CD4-positive, alpha-beta T cell treated with Interleukin-2 at 100 ng/mL for 4 hours (primary cell): ENCODE data around the gene POLR2L.

Source experiments
- DNase-seq: peaks from one replicate; pipeline ENCODE4 v3.0.0-alpha.2; 2020; ENCODE audit warnings: low spot score

The POLR2L gene

GRCh38 chr11:838441-839279 is 3.7 kb downstream of the POLR2L start:
- no peak for DNase-seq

- no peak for DNase-seq
Measured at GRCh38 chr11:837990-838307, 4.4 kb downstream of the POLR2L start.

- DNase-seq, result no peak
Measured at GRCh38 chr11:837189-837989, 4.9 kb downstream of the POLR2L start.

GRCh38 chr11:836700-837099 is 5.6 kb downstream of the POLR2L start:
- DNase-seq, result no peak

- no peak for DNase-seq
Measured at GRCh38 chr11:836274-836673, 6.1 kb downstream of the POLR2L start.

GRCh38 chr11:834371-835316 is 7.7 kb downstream of the POLR2L start:
- DNase-seq, result no peak

- DNase-seq, result no peak
Measured at GRCh38 chr11:833849-834311, 8.4 kb downstream of the POLR2L start.

- DNase-seq, result no peak
Measured at GRCh38 chr11:833114-833791, 9.1 kb downstream of the POLR2L start.

GRCh38 chr11:832529-833113 is 9.7 kb downstream of the POLR2L start, which contains the start of gene CD151:
Gene CD151 (plus strand): TSS chr11:832952. CDS start chr11:836070, 3,118 bp downstream.
- DNase-seq, result peak; percentile 31

- no peak for DNase-seq
Measured at GRCh38 chr11:831961-832528, 10.3 kb downstream of the POLR2L start.

GRCh38 chr11:831118-831864 is 11.0 kb downstream of the POLR2L start:
- DNase-seq, result no peak

- DNase-seq, result peak; percentile 59
Measured at GRCh38 chr11:830295-831117, 11.8 kb downstream of the POLR2L start.

- DNase-seq, result no peak
Measured at GRCh38 chr11:829847-830294, 12.5 kb downstream of the POLR2L start.

- no peak for DNase-seq
Measured at GRCh38 chr11:829176-829846, 13.0 kb downstream of the POLR2L start.

- DNase-seq, result no peak
Measured at GRCh38 chr11:828506-829175, 13.7 kb downstream of the POLR2L start.

- no peak for DNase-seq
Measured at GRCh38 chr11:827897-828192, 14.5 kb downstream of the POLR2L start, which contains the start of gene CRACR2B. Gene CRACR2B (plus strand): TSS chr11:827919. CDS start chr11:828608, 689 bp downstream.

- no peak for DNase-seq
Measured at GRCh38 chr11:827146-827896, 15.0 kb downstream of the POLR2L start.
